ENCODE measurements around the gene OSBPL5.

The OSBPL5 gene

DNA sequence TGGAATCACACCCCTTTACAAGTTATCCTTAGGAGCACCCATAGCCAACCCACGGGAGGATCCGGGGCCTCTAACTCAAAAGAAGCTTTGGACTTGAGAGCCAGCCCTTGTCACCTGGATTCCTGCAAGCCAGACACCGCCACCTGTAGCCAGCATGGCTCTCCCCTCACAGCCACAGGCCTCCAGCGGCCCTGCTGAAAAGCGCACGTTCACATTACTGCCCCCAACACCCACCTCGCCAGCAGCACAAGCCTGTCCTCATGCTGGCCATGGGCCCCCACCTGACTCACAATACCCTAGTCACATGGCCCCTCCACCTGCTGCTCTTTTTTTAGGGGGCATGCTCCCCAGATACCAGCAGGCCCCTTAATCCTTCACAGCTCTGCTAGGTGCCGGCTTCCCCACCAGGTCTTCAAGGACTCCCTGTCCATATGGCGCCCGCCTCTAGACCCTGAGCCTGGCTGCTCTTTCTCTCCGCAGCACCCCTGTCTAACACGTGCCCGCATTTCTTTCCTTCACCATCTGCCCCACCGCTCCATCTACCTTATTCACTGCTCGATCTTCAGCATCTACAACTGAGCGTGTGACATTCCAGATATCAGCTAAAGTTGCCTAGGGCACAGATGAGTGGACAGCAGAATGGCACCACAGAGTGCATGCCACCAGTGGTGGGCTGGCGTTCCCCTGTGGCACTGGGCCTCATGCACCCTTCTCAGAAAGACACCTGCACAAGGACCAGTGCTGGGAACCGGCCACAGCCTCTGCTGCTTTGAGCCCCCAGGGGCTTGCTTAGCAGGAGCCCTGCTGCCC, 114.5 kb downstream of the OSBPL5 start:
- in situ Hi-C loops (cut with MboI; ENCODE audit: low pct_unique_long_range_greater_than_20kb, low sequenced_read_pairs, unreplicated experiment): no loop called here
- TF ChIP-seq, protein P1, sequence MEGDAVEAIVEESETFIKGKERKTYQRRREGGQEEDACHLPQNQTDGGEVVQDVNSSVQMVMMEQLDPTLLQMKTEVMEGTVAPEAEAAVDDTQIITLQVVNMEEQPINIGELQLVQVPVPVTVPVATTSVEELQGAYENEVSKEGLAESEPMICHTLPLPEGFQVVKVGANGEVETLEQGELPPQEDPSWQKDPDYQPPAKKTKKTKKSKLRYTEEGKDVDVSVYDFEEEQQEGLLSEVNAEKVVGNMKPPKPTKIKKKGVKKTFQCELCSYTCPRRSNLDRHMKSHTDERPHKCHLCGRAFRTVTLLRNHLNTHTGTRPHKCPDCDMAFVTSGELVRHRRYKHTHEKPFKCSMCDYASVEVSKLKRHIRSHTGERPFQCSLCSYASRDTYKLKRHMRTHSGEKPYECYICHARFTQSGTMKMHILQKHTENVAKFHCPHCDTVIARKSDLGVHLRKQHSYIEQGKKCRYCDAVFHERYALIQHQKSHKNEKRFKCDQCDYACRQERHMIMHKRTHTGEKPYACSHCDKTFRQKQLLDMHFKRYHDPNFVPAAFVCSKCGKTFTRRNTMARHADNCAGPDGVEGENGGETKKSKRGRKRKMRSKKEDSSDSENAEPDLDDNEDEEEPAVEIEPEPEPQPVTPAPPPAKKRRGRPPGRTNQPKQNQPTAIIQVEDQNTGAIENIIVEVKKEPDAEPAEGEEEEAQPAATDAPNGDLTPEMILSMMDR (IDR thresholded peaks at IDR 0.05; ENCODE audit: extremely low read depth, insufficient read depth, missing control alignments): no peak
- DNase-seq (ENCODE audit: low spot score): no peak

DNA sequence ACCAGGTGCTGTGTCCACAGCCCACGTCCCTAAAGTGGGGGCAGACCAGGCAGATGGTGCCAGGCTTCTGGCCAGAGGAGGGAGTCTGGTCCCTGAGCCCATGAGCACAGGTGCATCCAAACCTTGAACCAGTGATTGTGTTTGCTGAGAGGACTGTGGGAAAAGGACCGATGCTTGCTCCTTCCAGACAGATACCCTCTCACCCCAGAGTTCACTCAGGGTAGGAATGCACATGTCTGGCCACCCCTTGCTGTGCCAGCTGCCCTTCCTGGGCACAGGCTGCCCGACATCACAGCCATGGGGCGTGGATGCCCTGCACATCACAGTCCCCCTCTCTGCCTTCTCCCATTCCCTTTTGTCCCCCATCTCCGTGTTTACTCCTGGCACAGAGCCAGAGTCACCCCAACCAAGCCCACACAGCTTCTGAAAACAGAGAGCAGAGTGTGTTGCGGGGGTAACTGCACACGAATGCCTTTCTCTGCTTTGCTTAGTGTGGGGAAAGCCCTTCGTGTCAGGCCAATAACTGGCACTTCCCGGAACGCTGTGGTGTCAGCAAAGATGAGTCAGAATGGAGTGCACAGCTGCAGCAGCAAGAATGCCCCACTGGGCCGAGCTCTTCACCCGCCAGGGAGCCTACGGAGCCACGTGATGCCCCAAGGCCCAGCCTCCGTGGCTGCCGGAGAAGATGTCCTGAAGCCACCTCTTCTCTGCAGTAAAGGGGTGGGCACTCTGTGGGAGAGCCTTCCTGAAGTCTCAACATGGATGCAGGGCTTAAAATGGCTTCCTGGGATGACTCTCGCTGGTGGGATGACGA, 115.5 kb downstream of the OSBPL5 start:
- in situ Hi-C loops (cut with MboI; ENCODE audit: low pct_unique_long_range_greater_than_20kb, low sequenced_read_pairs, unreplicated experiment): no loop called here
- TF ChIP-seq, protein P1 (IDR thresholded peaks at IDR 0.05; ENCODE audit: extremely low read depth, insufficient read depth, missing control alignments): peak; percentile 56
- peak; percentile 91 for DNase-seq (ENCODE audit: low spot score)

DNA sequence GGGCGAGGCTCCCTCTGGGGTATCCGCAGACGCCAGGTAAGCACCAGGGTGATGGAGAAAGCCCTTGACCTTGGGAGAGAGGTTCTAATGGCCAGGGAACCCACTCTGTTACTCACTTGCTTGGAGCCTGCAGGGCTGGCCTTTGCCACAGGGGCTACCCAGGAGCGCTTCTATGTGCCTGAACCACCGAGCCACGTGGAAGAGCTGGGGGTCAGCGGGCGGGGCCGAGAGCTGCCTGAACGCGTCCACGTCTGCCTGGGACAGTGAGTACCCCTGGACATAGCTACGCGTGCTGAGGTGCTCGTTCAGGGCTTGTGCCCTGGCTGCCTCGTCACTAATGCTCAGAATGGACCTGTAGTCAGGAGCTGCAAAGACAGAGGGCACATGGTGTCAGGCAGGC, 117.5 kb downstream of the OSBPL5 start:
- TF ChIP-seq, protein P1 (IDR thresholded peaks at IDR 0.05; ENCODE audit: extremely low read depth, insufficient read depth, missing control alignments): no peak
- DNase-seq (ENCODE audit: low spot score): no peak
- in situ Hi-C loops (cut with MboI; ENCODE audit: low pct_unique_long_range_greater_than_20kb, low sequenced_read_pairs, unreplicated experiment): no loop called here

DNA sequence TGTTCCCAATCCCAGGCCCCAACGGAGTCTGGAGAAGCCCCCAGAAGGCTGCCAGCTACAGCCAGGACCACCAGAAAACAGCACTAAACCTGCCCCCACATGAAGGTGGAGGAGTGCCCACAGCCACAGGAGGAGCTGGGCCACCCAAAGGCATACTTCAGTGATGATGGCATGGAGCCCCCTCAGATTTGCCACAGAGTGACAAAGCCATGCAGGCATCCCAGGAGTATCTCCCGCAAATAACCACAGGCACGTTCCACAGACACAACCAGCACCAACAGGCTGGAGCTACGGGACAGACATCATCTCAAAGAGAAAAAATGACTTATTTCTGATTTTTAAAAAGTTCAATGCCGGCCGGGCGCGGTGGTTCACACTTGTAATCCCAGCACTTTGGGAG, 118.5 kb downstream of the OSBPL5 start:
- no peak for DNase-seq (ENCODE audit: low spot score)
- TF ChIP-seq, protein P1 (IDR thresholded peaks at IDR 0.05; ENCODE audit: extremely low read depth, insufficient read depth, missing control alignments): no peak
- in situ Hi-C loops (cut with MboI; ENCODE audit: low pct_unique_long_range_greater_than_20kb, low sequenced_read_pairs, unreplicated experiment): no loop called here

DNA sequence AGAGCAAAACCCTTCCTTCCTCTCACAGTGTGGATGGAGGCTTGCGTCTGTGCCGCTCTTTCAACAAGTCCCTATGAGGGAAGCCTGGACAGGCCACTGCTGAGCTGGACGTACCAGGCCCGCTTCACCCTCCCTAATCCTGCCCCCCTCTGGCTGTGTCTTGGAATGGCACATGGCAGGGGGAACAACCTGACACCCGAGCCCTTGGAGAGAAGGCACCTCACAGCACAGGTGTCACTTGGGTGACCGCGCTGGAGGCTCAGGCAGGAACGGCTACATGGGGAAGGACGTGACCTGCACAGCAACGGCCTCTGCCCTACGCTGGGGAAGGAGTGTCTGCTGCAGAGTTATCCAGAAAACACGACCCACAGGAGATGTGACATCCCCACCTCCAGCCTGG, 118.9 kb downstream of the OSBPL5 start:
- DNase-seq (ENCODE audit: low spot score): no peak
- in situ Hi-C loops (cut with MboI; ENCODE audit: low pct_unique_long_range_greater_than_20kb, low sequenced_read_pairs, unreplicated experiment): no loop called here
- TF ChIP-seq, protein P1 (IDR thresholded peaks at IDR 0.05; ENCODE audit: extremely low read depth, insufficient read depth, missing control alignments): peak; percentile 18

DNA sequence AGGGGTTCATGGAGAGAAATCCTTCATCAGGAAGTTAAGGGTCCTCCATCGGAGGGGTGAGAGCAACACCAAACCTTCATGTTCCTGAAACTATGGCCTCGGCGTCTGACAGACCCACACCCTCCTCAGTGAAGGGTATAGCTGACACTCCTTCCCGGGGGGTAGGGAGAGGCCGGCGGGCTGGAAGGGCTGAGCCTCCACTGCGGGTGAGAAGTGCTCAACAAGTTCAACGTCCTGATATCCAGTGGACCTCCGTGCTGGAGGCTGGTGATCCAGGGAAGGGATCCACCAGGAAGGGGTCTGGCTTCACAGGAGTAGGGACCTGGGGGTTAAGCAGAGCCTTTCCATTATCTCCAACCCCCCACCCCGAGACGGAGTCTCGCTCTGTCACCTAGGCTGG, 120.2 kb downstream of the OSBPL5 start:
- TF ChIP-seq, protein P1 (IDR thresholded peaks at IDR 0.05; ENCODE audit: extremely low read depth, insufficient read depth, missing control alignments): no peak
- no peak for DNase-seq (ENCODE audit: low spot score)
- in situ Hi-C loops (cut with MboI; ENCODE audit: low pct_unique_long_range_greater_than_20kb, low sequenced_read_pairs, unreplicated experiment): no loop called here

Data from GM13977 (cell line).